WERI-Rb-1 (cell line): ENCODE data around the gene USF1.
"Not testable (repeated sequence)": the region's sequence is repeated elsewhere in the genome, so short reads cannot be mapped to it uniquely, and the experiment has no call there.

Source experiments
- DNase-seq: peaks from one replicate; pipeline ENCODE4 v3.0.0-alpha.2; 2020
- H3K27ac ChIP-seq: fragments of 250-450 bp; sonication (Bioruptor Pico); 2 replicates; pipeline ENCODE4 v1.5.1; 2020; ENCODE audit warnings: mild to moderate bottlenecking, moderate library complexity
- H3K27me3 ChIP-seq: fragments of 250-450 bp; sonication (Bioruptor Pico); 2 replicates; pipeline ENCODE4 v1.5.1; 2021; ENCODE audit warnings: mild to moderate bottlenecking, low read depth, moderate library complexity; ENCODE audit not compliant: insufficient read depth, severe bottlenecking
- H3K36me3 ChIP-seq: fragments of 250-450 bp; sonication (Bioruptor Pico); 2 replicates; pipeline ENCODE4 v1.5.1; 2020; ENCODE audit warnings: mild to moderate bottlenecking, moderate library complexity
- H3K4me3 ChIP-seq: 2 replicates; pipeline ENCODE4 v1.5.1; 2011; ENCODE audit warnings: low read depth, mild to moderate bottlenecking, control low read depth, low read length
- H3K9me3 ChIP-seq: fragments of 250-450 bp; sonication (Bioruptor Pico); 2 replicates; pipeline ENCODE4 v1.5.1; 2021; ENCODE audit warnings: mild to moderate bottlenecking, moderate library complexity; ENCODE audit not compliant: severe bottlenecking
- CTCF ChIP-seq: IDR thresholded peaks from 2 replicates; pipeline ENCODE4 v1.5.1; 2011; ENCODE audit warnings: low read depth, mild to moderate bottlenecking, control low read depth, inconsistent platforms, low read length

The USF1 gene

GRCh38 chr1:161017756-161018630 is 27.8 kb downstream of the USF1 start:
- Histone ChIP-seq H3K9me3 (no peaks in the 10 kb centered on the region), H3K4me3 (no peak overlapping the region), H3K27ac (no peak overlapping the region), H3K27me3 (no peaks in the 10 kb centered on the region), H3K36me3 (peaks cover 30% of the 10 kb centered on the region)
- DNase-seq = no peak
- no peak for TF ChIP-seq CTCF

- H3K4me3 ChIP-seq, H3K9me3 ChIP-seq, H3K27ac ChIP-seq, H3K27me3 ChIP-seq, DNase-seq: not testable (repeated sequence)
- H3K36me3 ChIP-seq = peaks cover 30% of the 10 kb centered on the region
Measured at GRCh38 chr1:161017181-161017580, 28.6 kb downstream of the USF1 start.

GRCh38 chr1:161016683-161017082 is 29.1 kb downstream of the USF1 start:
- Histone ChIP-seq H3K36me3 (peaks cover 30% of the 10 kb centered on the region), H3K27ac (peak overlapping the region; percentile 18; the same call in 1 of the 2 replicates)
- not testable (repeated sequence) for H3K4me3 ChIP-seq, H3K9me3 ChIP-seq, DNase-seq, H3K27me3 ChIP-seq

- Histone ChIP-seq H3K27me3 (no peaks in the 10 kb centered on the region), H3K9me3 (no peaks in the 10 kb centered on the region), H3K36me3 (peaks cover 23% of the 10 kb centered on the region), H3K4me3 (no peak overlapping the region), H3K27ac (no peak overlapping the region)
- DNase-seq = no peak
- TF ChIP-seq CTCF = no peak
Measured at GRCh38 chr1:161013488-161014230, 32.1 kb downstream of the USF1 start.

GRCh38 chr1:161013131-161013487 is 32.7 kb downstream of the USF1 start:
- Histone ChIP-seq H3K27ac (no peak overlapping the region), H3K36me3 (peaks cover 22% of the 10 kb centered on the region), H3K27me3 (no peaks in the 10 kb centered on the region), H3K4me3 (no peak overlapping the region), H3K9me3 (no peaks in the 10 kb centered on the region)
- DNase-seq = no peak
- TF ChIP-seq CTCF = no peak

- Histone ChIP-seq H3K9me3 (no peaks in the 10 kb centered on the region), H3K36me3 (peaks cover 25% of the 10 kb centered on the region), H3K27me3 (no peaks in the 10 kb centered on the region), H3K4me3 (no peak overlapping the region), H3K27ac (no peak overlapping the region)
- no peak for TF ChIP-seq CTCF
- no peak for DNase-seq
Measured at GRCh38 chr1:161012420-161012819, 33.4 kb downstream of the USF1 start.
